ENCODE results near the gene PNPLA2.
A peak's percentile ranks its signal among the peaks of the same experiment; 100 is the strongest.

The PNPLA2 gene

GRCh38 chr11:818396-819128 is at the start of gene PNPLA2:
PNPLA2 (plus strand) TSS chr11:818914; CDS start chr11:819719, 805 bp downstream.
- no peak for DNase-seq

GRCh38 chr11:769887-770641 is 48.6 kb upstream of the PNPLA2 start:
- DNase-seq: no peak

GRCh38 chr11:770642-771616 is 47.8 kb upstream of the PNPLA2 start:
- DNase-seq: no peak

GRCh38 chr11:771617-772204 is 47.0 kb upstream of the PNPLA2 start:
- DNase-seq: no peak

- no peak for DNase-seq
These were observed 46.0 kb upstream of the PNPLA2 start for GRCh38 chr11:772429-773390.

- DNase-seq: no peak
These were observed 45.3 kb upstream of the PNPLA2 start for GRCh38 chr11:773425-773824.

GRCh38 chr11:773830-774229 is 44.9 kb upstream of the PNPLA2 start:
- DNase-seq: no peak

GRCh38 chr11:774873-775592 is 43.7 kb upstream of the PNPLA2 start:
- DNase-seq: no peak

GRCh38 chr11:776263-776560 is 42.5 kb upstream of the PNPLA2 start:
- no peak for DNase-seq

GRCh38 chr11:776561-777287 is 42.0 kb upstream of the PNPLA2 start:
- DNase-seq: peak; percentile 47

- peak; percentile 80 for DNase-seq
These were observed 41.1 kb upstream of the PNPLA2 start, which contains the start of gene GATD1 for GRCh38 chr11:777288-778255. GATD1 (minus strand) TSS chr11:777487; CDS start chr11:777462, 25 bp downstream.

- DNase-seq: no peak
These were observed 39.4 kb upstream of the PNPLA2 start for GRCh38 chr11:778976-779954.

GRCh38 chr11:779955-780532 is 38.7 kb upstream of the PNPLA2 start:
- no peak for DNase-seq

- no peak for DNase-seq
These were observed 36.2 kb upstream of the PNPLA2 start for GRCh38 chr11:782264-783174.

- DNase-seq: peak; percentile 48
These were observed 35.1 kb upstream of the PNPLA2 start for GRCh38 chr11:783581-784015.

All from NCI-H1436 (cell line).